Measurements from ENCODE around the gene CFAP54.

The CFAP54 gene

GRCh38 chr12:96811083-96811482 is 321.7 kb downstream of the CFAP54 start:
- no peak for TF ChIP-seq CTCF (conservative IDR thresholded peaks at IDR 0.05)
- no peak overlapping the region for H3K27ac ChIP-seq

GRCh38 chr12:96812153-96812552 is 322.8 kb downstream of the CFAP54 start:
- TF ChIP-seq CTCF (conservative IDR thresholded peaks at IDR 0.05) = no peak
- H3K27ac ChIP-seq = no peak overlapping the region

GRCh38 chr12:96814200-96814599 is 324.8 kb downstream of the CFAP54 start:
- H3K27ac ChIP-seq = no peak overlapping the region
- no peak for TF ChIP-seq CTCF (conservative IDR thresholded peaks at IDR 0.05)

- no peak overlapping the region for H3K27ac ChIP-seq
- no peak for TF ChIP-seq CTCF (conservative IDR thresholded peaks at IDR 0.05)
These were observed 332.2 kb downstream of the CFAP54 start for GRCh38 chr12:96821592-96821991.

- no peak for TF ChIP-seq CTCF (conservative IDR thresholded peaks at IDR 0.05)
- no peak overlapping the region for H3K27ac ChIP-seq
These were observed 333.3 kb downstream of the CFAP54 start for GRCh38 chr12:96822641-96823040.

GRCh38 chr12:96824074-96824837 is 334.9 kb downstream of the CFAP54 start:
- no peak for TF ChIP-seq CTCF (conservative IDR thresholded peaks at IDR 0.05)
- no peak overlapping the region for H3K27ac ChIP-seq

GRCh38 chr12:96824838-96825236 is 335.5 kb downstream of the CFAP54 start:
- H3K27ac ChIP-seq = no peak overlapping the region
- TF ChIP-seq CTCF (conservative IDR thresholded peaks at IDR 0.05) = no peak

All from VCaP (cell line).